Activated T-cell treated with anti-CD3 and anti-CD28 coated beads, Interleukin-2, amount 50 U/mL, for 1 hour (primary cell): ENCODE data around the gene LARP4.
"Not testable (repeated sequence)": the region's sequence is repeated elsewhere in the genome, so short reads cannot be mapped to it uniquely, and the experiment has no call there.

Experiments used
- DNase-seq: peaks from one replicate; pipeline ENCODE4 v3.0.0-alpha.2; 2020

Gene LARP4

DNA sequence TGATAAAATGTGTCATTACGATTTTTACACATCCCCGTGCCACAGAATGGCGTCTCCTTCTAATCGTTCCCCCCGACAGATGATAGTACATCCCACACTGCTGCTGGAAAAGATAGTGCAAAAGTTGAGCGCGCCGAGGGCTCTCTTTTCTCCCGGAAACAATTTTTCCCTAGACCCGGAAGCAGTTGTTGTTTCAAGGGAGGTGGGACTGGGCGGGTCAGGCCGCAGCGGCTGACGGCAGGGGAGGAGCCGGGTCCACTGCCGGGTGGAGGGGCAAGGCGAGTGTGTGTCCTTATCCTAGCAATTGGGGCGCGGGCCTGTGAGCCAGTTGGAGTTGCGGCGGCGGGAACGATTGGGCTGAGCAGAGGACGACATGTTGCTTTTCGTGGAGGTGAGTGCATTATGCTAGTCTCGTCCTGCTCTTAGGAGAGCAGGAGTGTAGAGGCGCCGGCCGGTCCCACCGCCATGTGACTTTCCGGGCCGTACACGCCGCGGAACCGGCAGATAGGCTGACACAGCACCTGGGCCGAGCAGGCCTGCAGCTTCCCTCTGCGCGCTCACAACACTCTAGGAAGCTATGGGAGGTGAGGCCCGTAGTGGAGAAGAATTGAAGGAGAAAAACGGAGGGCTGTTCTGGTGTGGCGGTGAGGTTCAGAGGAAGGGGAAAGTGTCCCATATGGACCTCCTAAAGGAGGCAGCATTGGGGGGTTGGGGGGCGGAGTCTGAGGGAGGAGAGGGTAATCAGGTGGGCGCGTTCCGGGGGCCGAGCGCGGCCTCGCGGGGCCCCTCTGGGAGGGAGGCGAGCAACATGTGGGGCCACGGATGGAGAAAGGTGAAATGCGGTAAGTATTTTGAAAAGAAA, at the start of gene LARP4:
Gene LARP4 (plus strand): TSS at position 248 of the 862 bp plus-strand sequence. CDS start 126 bp downstream, at position 374.
- peak; percentile 87 for DNase-seq

GRCh38 chr12:50351120-50352043, 49.3 kb upstream of the LARP4 start:
- DNase-seq = no peak

DNA sequence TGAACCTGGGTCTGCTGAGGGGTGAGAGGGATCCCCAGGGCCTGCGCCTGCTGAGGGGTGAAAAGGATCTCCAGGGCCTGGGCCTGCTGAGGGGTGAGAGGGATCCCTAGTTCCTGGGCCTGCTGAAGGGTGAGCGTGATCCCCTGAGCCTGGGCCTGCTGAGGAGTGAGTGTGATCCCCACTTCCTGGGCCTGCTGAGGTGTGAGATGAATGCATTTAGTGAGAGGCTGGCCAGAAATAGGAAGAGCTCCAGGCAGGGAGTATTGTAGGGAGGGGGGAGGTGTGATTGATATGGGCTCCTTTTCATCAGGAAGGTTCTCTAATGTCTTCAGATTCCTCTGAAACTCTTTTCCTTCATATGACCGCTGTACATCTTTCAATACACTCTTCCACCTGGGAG, 47.3 kb upstream of the LARP4 start:
- no peak for DNase-seq

DNA sequence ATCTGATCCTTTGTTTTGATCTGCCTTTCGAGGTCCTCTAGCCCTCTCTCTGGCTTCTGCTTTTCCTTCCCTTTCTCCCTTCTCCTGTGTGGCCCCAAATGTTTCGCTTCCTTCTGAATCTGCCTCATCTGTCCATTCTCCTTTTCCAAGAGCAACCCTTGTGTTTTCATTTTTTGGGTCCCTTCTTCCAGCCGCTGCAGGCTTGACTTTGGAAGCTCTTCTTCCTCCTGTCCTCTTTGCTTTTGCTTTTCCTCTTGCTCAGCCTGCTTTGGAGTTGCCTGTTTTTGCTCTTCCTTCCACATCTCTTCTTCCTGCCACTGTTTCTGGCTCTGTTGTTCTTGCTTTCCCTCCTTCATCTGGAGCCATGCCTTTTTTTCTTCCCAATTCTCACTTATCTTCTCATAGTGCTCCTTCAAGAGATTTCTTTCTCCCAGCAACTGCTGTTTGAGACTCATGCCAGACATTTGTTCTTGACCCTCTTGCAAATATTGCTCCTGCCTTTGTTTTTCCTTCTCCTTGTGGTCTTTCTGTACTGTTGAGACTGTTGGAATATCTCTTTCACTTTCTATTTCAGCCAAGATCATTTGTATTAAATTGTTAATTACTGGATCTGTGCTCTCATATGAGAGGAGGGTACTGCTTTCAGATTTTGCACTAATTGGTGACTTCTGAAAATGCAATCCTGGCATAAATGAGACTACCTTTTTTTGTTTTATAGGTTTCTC, 46.7 kb upstream of the LARP4 start:
- DNase-seq = no peak

GRCh38 chr12:50354908-50355307, 45.8 kb upstream of the LARP4 start:
- DNase-seq = no peak

DNA sequence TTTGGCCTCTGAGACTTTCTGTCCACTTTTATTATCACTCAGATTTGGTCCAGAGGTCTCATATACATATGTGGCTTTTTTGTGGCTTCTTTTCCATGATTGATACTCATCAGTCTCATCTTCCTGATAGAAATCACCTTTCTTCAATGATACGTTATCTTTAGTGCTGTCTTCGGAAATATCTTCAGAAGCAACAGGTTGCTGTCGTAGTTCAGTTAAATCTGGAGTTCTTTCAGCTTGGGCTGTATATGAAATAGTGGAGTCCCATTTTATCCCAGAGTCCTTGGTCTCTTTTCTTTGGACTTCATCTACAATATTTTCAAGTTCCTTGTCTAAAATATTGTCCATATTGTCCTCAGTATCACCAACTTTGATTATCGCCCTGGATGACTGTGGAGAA, 45.3 kb upstream of the LARP4 start:
- DNase-seq = no peak

DNA sequence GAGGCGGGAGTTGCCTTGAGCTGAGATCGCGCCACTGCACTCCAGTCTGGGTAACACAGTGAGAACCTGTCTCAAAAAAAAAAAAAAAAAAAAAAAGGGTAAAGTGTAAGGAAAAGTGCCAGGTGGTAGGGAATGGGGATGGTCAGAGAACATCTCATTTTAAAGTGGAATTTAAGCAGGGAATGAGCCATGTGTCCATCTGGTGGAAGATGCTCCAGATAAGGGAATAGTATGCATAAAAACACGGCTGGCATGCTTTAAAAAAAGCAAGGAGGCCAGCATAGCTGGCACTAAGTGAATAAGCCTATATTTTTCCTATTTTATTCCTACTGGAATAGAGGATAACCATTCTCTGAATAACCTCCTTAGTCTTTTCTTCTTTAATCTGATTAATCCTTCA, 38.0 kb upstream of the LARP4 start:
- no peak for DNase-seq

- no peak for DNase-seq
Measured at GRCh38 chr12:50363141-50363540, 37.5 kb upstream of the LARP4 start.

DNA sequence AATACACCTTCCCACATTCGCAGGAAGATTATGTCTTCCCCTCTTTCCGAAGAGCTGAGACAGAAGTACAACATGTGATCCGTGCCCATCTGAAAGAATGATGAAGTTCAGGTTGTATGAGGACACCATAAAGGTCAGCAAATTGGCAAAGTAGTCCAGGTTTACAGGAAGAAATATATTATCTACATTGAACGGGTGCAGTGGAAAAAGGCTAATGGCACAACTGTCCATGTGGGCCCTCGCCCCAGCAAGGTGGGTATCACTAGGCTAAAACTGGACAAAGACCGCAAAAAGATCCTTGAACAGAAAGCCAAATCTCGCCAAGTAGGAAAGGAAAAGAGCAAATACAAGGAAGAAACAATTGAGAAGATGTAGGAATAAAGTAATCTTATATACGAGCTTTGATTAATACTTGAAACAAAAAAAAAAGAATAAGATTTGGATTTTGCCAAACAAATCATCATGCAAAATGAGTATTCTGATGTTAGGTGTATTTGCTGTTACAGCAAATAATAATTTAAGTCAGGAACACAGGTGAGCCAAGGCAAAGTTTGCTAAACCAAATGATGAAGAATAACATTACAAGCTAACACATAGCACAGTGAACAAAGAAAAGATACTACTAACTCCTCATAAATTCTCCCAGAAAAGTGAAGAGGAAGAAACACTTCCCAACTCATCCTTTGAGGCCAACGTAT, 34.8 kb upstream of the LARP4 start:
- no peak for DNase-seq

GRCh38 chr12:50370672-50371071, 30.0 kb upstream of the LARP4 start:
- not testable (repeated sequence) for DNase-seq

GRCh38 chr12:50375802-50376201, 24.9 kb upstream of the LARP4 start:
- no peak for DNase-seq

DNA sequence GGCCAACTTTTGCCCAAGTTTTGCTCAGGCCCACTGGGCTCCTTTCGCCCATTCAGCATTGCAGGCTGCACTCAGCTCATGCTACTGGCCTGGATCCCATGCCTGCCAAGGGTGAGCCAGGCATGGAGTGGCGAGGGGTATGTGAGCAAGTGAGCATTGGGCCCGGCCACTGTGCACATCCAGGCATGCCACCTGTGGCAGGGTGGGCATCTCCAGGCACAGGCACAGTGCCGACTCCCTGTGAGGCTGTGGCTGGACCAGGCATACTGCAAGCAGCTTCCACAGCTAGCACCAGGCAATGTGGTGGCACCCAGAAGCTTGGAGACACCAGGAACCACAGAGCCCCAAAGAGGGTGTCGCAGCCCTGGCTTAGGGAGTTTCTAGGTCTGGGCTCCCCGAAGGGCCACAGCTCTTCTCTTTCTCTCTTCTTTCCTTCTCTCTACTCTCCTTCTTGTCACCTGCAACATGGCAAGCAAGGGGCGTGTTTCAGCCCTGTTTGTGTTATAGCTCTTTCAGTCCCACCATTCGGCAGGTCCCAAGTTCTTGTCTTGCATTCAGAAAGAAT, 19.8 kb upstream of the LARP4 start:
- no peak for DNase-seq

DNA sequence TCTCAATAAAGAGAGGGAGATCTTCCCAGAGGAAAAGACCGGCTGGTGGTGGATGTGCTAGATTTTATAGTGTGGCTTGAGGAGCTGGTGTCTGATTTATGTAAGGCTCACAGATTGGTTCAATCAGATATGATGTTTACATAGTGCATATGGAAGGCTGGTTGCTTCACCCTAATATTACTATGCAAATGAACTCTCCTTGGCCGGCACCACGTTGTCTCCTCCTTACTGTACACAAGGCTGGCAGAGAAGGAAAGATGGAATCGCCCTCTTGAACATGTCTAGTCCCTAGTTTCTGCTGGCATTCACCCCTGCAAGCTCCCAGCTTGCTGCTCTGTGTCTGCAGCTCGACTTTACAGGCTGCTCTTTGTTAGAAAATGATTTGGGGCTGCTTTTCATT, 13.2 kb upstream of the LARP4 start:
- DNase-seq = no peak

- no peak for DNase-seq
Measured at GRCh38 chr12:50387972-50388478, 12.7 kb upstream of the LARP4 start.

GRCh38 chr12:50388793-50389192, 11.9 kb upstream of the LARP4 start:
- not testable (repeated sequence) for DNase-seq

- no peak for DNase-seq
Measured at GRCh38 chr12:50390316-50390741, 10.4 kb upstream of the LARP4 start.

DNA sequence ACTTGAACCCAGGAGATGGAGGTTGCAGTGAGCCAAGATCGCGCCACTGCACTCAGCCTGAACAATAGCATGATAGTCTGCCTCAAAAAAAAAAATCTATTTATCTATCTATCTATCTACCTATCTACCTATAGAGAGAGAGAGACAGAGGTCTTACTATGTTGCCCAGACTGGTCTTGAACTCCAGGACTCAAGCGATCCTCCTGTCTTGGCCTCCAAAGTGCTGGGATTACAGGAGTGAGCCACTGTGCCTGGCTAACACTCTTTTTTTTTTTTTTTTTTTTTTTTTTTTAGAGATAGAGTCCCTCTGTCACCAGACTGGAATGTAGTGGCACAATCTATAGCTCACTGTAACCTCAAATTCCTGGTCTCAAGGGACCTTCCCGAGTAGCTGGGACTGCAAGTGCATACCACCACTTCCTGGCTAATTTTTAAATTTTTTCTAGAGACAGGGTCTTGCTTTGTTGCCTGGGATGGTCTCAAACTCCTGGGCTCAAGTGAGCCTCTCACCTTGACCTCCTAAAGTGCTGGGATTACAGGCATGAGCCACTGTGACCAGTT, 6.1 kb upstream of the LARP4 start:
- no peak for DNase-seq

- DNase-seq = no peak
Measured at GRCh38 chr12:50397117-50397650, 3.5 kb upstream of the LARP4 start.

DNA sequence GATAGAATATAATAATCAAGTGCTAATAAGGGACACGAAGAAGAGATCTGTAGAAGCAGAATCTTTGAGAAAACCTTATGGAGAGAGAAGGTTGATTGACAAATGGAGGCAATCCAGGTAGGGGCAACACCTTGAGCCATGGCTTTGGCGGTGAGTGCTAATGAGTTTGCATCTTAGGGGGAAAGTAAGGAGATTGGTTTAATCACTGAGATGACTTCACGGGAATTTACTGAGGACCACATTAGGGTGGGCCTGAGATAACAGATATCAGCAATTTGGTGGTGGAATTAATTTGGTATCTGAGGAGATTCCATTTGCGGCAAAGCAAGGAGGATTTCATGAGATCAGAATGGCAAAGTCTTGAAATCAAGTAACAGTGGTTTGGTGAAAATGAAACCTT, 1.8 kb upstream of the LARP4 start:
- DNase-seq = no peak

- no peak for DNase-seq
Measured at GRCh38 chr12:50400104-50400637, 514 bp upstream of the LARP4 start.

DNA sequence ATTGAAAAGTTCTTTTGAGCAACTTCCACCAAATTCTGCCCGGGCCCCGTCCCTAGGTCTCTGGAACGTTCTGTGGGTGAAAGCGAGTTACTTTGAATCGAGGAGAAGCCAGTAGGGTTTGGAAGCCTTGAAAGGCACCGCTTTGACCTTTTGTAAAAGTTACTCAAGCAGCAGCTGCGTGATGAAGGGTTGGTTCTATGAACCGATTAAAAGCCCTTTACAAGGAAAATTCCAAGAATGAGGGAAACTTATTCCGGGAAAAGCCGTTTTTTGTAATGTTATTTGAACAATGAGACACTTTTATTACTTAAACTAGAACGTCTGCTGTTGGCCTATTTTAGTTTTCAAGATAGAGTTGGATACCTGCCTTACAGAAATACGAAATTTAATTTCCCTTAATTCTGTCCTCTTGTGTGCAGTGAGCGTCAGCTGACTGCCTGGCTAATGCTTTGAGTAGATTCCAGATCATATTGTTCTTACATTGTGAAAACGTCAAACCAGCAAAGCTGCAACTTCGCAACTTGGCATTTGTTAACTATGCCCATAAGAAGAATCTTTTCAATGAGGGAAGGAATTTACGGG, 906 bp downstream of the LARP4 start:
- DNase-seq = no peak
